Keratinocyte (primary cell): ENCODE results near the gene EPB41L4B.

ENCODE experiments used
- EZH2 ChIP-seq: IDR thresholded peaks from one replicate; pipeline ENCODE4 v1.6.1; 2012; ENCODE audit warnings: inconsistent platforms, mild to moderate bottlenecking, low read length, moderate library complexity
- TF ChIP-seq, protein P1 (sequence below), 3 experiments: IDR thresholded peaks in 1 of 3; conservative IDR thresholded peaks in 1 of 3; optimal IDR thresholded peaks in 1 of 3; 2 replicates in 2 of 3; 3 replicates in 1 of 3; pipeline versions ENCODE3 to v1.5.1; 2011; ENCODE audit warnings: low read length in 3 of 3, mild to moderate bottlenecking in 3 of 3, moderate library complexity in 2 of 3, control low read depth in 1 of 3, inconsistent platforms in 1 of 3; ENCODE audit not compliant: insufficient read depth in 2 of 3; ENCODE audit errors: extremely low read depth in 1 of 3

DNA sequence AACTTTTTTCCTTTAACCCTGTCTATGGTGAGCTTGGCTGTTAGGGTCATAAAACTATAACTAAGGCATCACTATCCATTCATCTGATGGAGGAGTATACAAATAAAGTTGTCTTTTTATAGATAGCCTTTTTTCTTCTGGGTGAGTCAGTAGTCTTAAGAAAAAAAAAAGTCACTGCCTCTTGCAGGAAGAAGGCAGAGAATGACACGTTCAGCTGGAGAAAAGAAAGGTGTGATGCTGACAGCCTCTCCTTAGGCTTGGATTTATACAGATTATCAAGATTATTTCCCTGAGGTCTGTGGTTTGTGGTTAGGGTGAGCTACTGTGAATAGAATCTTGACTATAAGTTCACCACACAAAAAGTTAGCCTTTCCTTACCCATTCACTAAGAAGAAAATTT is 23.0 kb downstream of the EPB41L4B start:
- TF ChIP-seq, protein P1, sequence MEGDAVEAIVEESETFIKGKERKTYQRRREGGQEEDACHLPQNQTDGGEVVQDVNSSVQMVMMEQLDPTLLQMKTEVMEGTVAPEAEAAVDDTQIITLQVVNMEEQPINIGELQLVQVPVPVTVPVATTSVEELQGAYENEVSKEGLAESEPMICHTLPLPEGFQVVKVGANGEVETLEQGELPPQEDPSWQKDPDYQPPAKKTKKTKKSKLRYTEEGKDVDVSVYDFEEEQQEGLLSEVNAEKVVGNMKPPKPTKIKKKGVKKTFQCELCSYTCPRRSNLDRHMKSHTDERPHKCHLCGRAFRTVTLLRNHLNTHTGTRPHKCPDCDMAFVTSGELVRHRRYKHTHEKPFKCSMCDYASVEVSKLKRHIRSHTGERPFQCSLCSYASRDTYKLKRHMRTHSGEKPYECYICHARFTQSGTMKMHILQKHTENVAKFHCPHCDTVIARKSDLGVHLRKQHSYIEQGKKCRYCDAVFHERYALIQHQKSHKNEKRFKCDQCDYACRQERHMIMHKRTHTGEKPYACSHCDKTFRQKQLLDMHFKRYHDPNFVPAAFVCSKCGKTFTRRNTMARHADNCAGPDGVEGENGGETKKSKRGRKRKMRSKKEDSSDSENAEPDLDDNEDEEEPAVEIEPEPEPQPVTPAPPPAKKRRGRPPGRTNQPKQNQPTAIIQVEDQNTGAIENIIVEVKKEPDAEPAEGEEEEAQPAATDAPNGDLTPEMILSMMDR (optimal IDR thresholded peaks at IDR 0.05 in 1 of 3, IDR thresholded peaks at IDR 0.05 in 1 of 3, conservative IDR thresholded peaks at IDR 0.05 in 1 of 3; ENCODE audit: extremely low read depth in 1 of 3, insufficient read depth in 2 of 3, low read length in 3 of 3) = no peak
- TF ChIP-seq EZH2 = no peak
